K562 (cell line): ENCODE results near the gene BROX. TPM values are rescaled to one million over a fixed set of nuclear protein-coding genes. Genes with fewer than 3 reads are reported as not detected.

ENCODE experiments used
- ATAC-seq: fragments of 200-7000 bp; cut with Tn5 transposase; 3 replicates; pipeline ENCODE4 v1.9.1; 2020; ENCODE audit warnings: moderate library complexity
- BruUV-seq: library from RNA; stranded (reverse); fragments of 400-500 nt; replicated peaks from 2 replicates; lab custom pipeline; 2021; lab: Mats Ljungman, UMichigan
- CTCF ChIA-PET: fragments of 300-600 bp; formaldehyde crosslinking; extraction: SDS; loops from one replicate; lab custom pipeline; 2021; ENCODE audit warnings: low intra/inter-chr PET ratio; lab: Yijun Ruan, JAX
- POLR2A ChIA-PET: fragments of 300-600, 350-650 bp; sonication (Branson Sonifier 250); formaldehyde crosslinking; extraction: SDS; loops from one replicate; lab custom pipeline; 2021; ENCODE audit warnings: antibody characterized with exemption, inconsistent platforms; lab: Yijun Ruan, JAX
- DNase-seq, 4 experiments: peaks; one replicate each; pipeline versions ENCODE4 v3.0.0 to v3.0.0-alpha.2; 2011 to 2018; ENCODE audit warnings: low spot score in 3 of 4, mixed read lengths in 3 of 4; ENCODE audit errors: extremely low read depth in 1 of 4
- FAIRE-seq: peaks from 2 replicates; lab custom pipeline; 2011; peaks lifted over from hg19 to GRCh38; lab: Jason Lieb, UNC
- H2AFZ ChIP-seq: 2 replicates; pipeline ENCODE4 v1.6.0; 2011; ENCODE audit warnings: low read depth, low read length, control low read depth, inconsistent platforms
- H3K27ac ChIP-seq: fragments of 200-600 bp; 3 replicates; pipeline ENCODE4 v1.8.0; 2011; ENCODE audit warnings: low read depth, mild to moderate bottlenecking, control low read depth, inconsistent platforms, low read length, moderate library complexity, mixed read lengths; ENCODE audit errors: extremely low read depth
- H3K27me3 ChIP-seq, 2 experiments: fragments of 300-600 bp in 1 of 2; 2 replicates in 1 of 2; 3 replicates in 1 of 2; pipeline versions ENCODE4 v1.6.0 to v1.8.0; 2011; ENCODE audit warnings: inconsistent platforms in 2 of 2, low read length in 2 of 2, mild to moderate bottlenecking in 1 of 2, mixed read lengths in 1 of 2, moderate library complexity in 1 of 2; ENCODE audit not compliant: control insufficient read depth in 2 of 2, insufficient read depth in 2 of 2
- H3K36me3 ChIP-seq: fragments of 300-600 bp; 3 replicates; pipeline ENCODE4 v1.8.0; 2011; ENCODE audit warnings: mild to moderate bottlenecking, low read length, inconsistent platforms; ENCODE audit not compliant: control insufficient read depth, insufficient read depth
- H3K4me1 ChIP-seq, 2 experiments: fragments of 200-600 bp in 1 of 2; replicated peaks in 1 of 2; 2 replicates in 1 of 2; 3 replicates in 1 of 2; pipeline versions ENCODE4 v1.5.1 to v1.8.0; 2011; ENCODE audit warnings: inconsistent platforms in 2 of 2, low read length in 2 of 2, mild to moderate bottlenecking in 1 of 2, mixed read lengths in 1 of 2, moderate library complexity in 1 of 2; ENCODE audit not compliant: control insufficient read depth in 2 of 2, insufficient read depth in 2 of 2
- H3K4me2 ChIP-seq: 2 replicates; pipeline ENCODE4 v1.6.1; 2011; ENCODE audit warnings: low read length, control low read depth, inconsistent platforms, mixed read lengths; ENCODE audit not compliant: insufficient read depth
- H3K4me3 ChIP-seq: fragments of 200-600 bp; sonication (generic), shearing (Covaris generic); 2 replicates; pipeline ENCODE4 v1.5.1; 2016; ENCODE audit warnings: control low read depth, inconsistent platforms
- H3K79me2 ChIP-seq: fragments of 200-600 bp; 3 replicates; pipeline ENCODE4 v1.8.0; 2011; ENCODE audit warnings: low read length, inconsistent platforms; ENCODE audit not compliant: control insufficient read depth, insufficient read depth
- H3K9ac ChIP-seq, 2 experiments: 2 replicates each; pipeline versions ENCODE4 v1.6.0 to v1.6.1; 2011; ENCODE audit warnings: low read depth in 2 of 2, low read length in 2 of 2, control low read depth in 1 of 2, inconsistent platforms in 1 of 2, mild to moderate bottlenecking in 1 of 2, mixed read lengths in 1 of 2; ENCODE audit not compliant: insufficient read depth in 1 of 2
- H3K9me1 ChIP-seq: one replicate; pipeline ENCODE4 v1.6.0; 2011; ENCODE audit warnings: inconsistent platforms, mild to moderate bottlenecking, low read length, moderate library complexity; ENCODE audit not compliant: control insufficient read depth, insufficient read depth
- H3K9me3 ChIP-seq: replicated peaks from 2 replicates; pipeline ENCODE4 v1.5.1; 2011; ENCODE audit warnings: low read depth, low read length, inconsistent platforms; ENCODE audit not compliant: control insufficient read depth, insufficient read depth
- H4K20me1 ChIP-seq: replicated peaks from 2 replicates; pipeline ENCODE4 v1.6.1; 2011; ENCODE audit warnings: low read length, inconsistent platforms, mixed read lengths; ENCODE audit not compliant: control insufficient read depth, insufficient read depth
- FOXK1 ChIP-seq: sonication (generic); formaldehyde crosslinking; IDR thresholded peaks from 2 replicates; pipeline ENCODE4 v1.8.0; 2022; ENCODE audit warnings: missing genetic modification reagents, mild to moderate bottlenecking, borderline replicate concordance
- GATA2 ChIP-seq: sonication (generic); formaldehyde crosslinking; IDR thresholded peaks from 2 replicates; pipeline ENCODE4 v1.4.0; 2020; ENCODE audit warnings: mild to moderate bottlenecking, missing genetic modification reagents
- RFX1 ChIP-seq: fragments of 450-650 bp; IDR thresholded peaks from 2 replicates; pipeline ENCODE4 v1.6.1; 2016; ENCODE audit warnings: mild to moderate bottlenecking, moderate library complexity
- SMARCC2 ChIP-seq: fragments of 450-650 bp; IDR thresholded peaks from 2 replicates; pipeline ENCODE4 v1.6.1; 2017; ENCODE audit warnings: antibody characterized with exemption, moderate library complexity, mild to moderate bottlenecking, low read depth
- ZNF586 ChIP-seq: fragments of 450-650 bp; formaldehyde crosslinking; conservative IDR thresholded peaks from 2 replicates; pipeline ENCODE4 v1.4.0; 2020; ENCODE audit warnings: mild to moderate bottlenecking, moderate library complexity
- WGBS: fragments of 100-300 bp; shearing (Covaris generic); methylation state at CpG from one replicate; pipeline ENCODE4 v1.1.6; 2016; ENCODE audit warnings: low coverage, mixed read lengths; ENCODE audit not compliant: insufficient coverage; ENCODE audit errors: missing lambda C conversion rate; 5-methylcytosine and 5-hydroxymethylcytosine counted together
- in situ Hi-C: fragments of 300-500 bp; cut with MboI; formaldehyde crosslinking; loops from 4 replicates; pipeline ENCODE4 v1.15.0; 2018; ENCODE audit warnings: inconsistent platforms, mixed read lengths
- intact Hi-C: fragments of 100-400 bp; cut with micrococcal nuclease; formaldehyde crosslinking; loops from 2 replicates; pipeline ENCODE4 v1.14.2; 2022
- polyA plus RNA-seq, 8 experiments: library from polyadenylated mRNA; depleted of rRNA in 4 of 8; stranded (reverse) in 5 of 8; unstranded in 3 of 8; fragments of >200 nt; fragmentation: Nextera tagmentation in 2 of 8; fragmentation: Illumina TruSeq in 1 of 8; extraction: Ambion mirVana in 2 of 8; extraction: Trizol in 1 of 8; gene quantifications; 2 replicates each; pipeline versions ENCODE4 v1.2.1 to v1.2.3, GENCODE V29; 2011 to 2014; ENCODE audit warnings: inconsistent platforms in 1 of 8, missing spikeins in 1 of 8
- total RNA-seq, 7 experiments: library from RNA; depleted of rRNA in 6 of 7; stranded (reverse); fragments of >200 nt in 6 of 7; fragmentation: Illumina TruSeq in 2 of 7; extraction: Trizol in 2 of 7; gene quantifications; 2 replicates each; pipeline versions ENCODE4 v1.2.1 to v1.2.3, GENCODE V29; 2011 to 2021; ENCODE audit warnings: low replicate concordance in 1 of 7

The BROX gene
- total and polyA plus RNA-seq, 9 of the 15 experiments (the other 6 are each of a cell fraction or from before 2014, with no cell fraction given): 9.4 to 153 (median 45.1) TPM

DNA sequence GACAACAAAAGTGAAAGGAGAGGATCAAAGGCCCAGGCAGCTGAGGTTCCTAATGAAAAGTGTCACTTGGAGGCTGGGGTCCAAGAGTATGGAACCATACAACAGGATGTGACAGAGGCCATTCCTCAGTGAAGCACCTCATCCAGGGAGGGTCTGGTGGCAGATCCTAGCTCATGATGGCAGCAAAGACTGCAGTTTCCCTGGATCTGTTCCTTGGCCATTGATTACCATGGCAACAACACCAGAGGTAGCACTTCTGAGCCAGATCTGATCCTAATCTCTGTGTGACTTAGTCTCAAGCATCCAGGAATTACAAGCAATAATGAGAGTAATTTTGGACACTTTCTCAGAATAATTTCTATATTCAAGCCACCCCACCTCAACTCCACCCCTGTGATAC lies 37.6 kb downstream of the BROX start:
- no peak for FAIRE-seq
- no peak for ATAC-seq
- in situ Hi-C loops (no loop called here), intact Hi-C loops (no loop called here)
- Histone ChIP-seq H2AFZ (no peak overlapping the region), H3K4me1 (no peaks in the 10 kb centered on the region), H3K4me3 (no peak overlapping the region), H3K27ac (no peak overlapping the region), H3K27me3 (peaks cover 0 to 9% of the 10 kb centered on the region in 2 experiments; a peak in 4 of 5 replicates), H3K36me3 (no peaks in the 10 kb centered on the region), H3K79me2 (no peaks in the 10 kb centered on the region), H3K9me3 (no peaks in the 10 kb centered on the region), H3K4me2 (no peak overlapping the region), H3K9me1 (no peaks in the 10 kb centered on the region), H4K20me1 (no peaks in the 10 kb centered on the region), H3K9ac (no peak overlapping the region)
- TF ChIP-seq RFX1 (peak; percentile 66), SMARCC2 (no peak)
- ChIA-PET POLR2A (no interaction called here), CTCF (no interaction called here)
- BruUV-seq: no TSS peak
- peak in 1 of 4 experiments; percentile 13 for DNase-seq

DNA sequence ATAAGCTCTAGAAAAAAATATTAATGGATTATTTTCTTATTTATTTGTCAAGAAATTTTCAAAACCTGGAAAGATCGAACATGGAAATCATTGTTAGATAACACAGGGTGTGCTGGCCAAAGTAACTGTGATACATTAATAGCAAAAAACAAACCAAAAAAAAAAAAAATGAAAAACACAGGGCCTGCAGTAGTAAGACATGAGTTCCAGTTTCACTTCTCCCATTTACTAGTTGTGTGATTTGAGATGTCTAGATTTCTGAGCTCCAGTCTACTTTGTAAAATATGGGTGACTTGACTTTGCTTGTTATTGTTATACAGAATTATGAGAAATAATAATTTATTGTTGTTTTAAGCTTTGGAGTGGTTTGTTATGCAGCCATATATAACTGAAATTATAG lies 38.3 kb downstream of the BROX start:
- FAIRE-seq (no peak), ATAC-seq (no peak), DNase-seq (no peak)
- H3K27me3 ChIP-seq: peaks cover 0 to 9% of the 10 kb centered on the region in 2 experiments; a peak in 3 of 5 replicates
- H3K27ac ChIP-seq: no peak overlapping the region
- 0% methylated on average over 1 of the region's 1 CpG for WGBS
- H3K4me1 ChIP-seq: no peaks in the 10 kb centered on the region
- H4K20me1 ChIP-seq: no peaks in the 10 kb centered on the region
- no peak overlapping the region for H2AFZ ChIP-seq
- TF ChIP-seq ZNF586 (CRISPR knock-in tag): no peak
- no peak for TF ChIP-seq GATA2 (CRISPR knock-in tag)
- no peak for TF ChIP-seq FOXK1 (CRISPR knock-in tag)
- in situ Hi-C loops (no loop called here), intact Hi-C loops (no loop called here)
- no TSS peak for BruUV-seq
- H3K4me3 ChIP-seq: no peak overlapping the region
- H3K9ac ChIP-seq: no peak overlapping the region
- no peaks in the 10 kb centered on the region for H3K36me3 ChIP-seq
- no peak overlapping the region for H3K4me2 ChIP-seq
- ChIA-PET POLR2A (interaction anchor here (1.1 kb wide), 1 partner anchor 9 kb away, joined by 3 read pairs; no protein-coding TSS in a partner anchor), CTCF (interaction anchor here (0.9 kb wide), 1 partner anchor 331 kb away, joined by 3 read pairs; no protein-coding TSS in a partner anchor)
- H3K9me3 ChIP-seq: no peaks in the 10 kb centered on the region
- H3K9me1 ChIP-seq: no peaks in the 10 kb centered on the region
- H3K79me2 ChIP-seq: no peaks in the 10 kb centered on the region
